ENCODE data around the gene SERTAD2.

DNA sequence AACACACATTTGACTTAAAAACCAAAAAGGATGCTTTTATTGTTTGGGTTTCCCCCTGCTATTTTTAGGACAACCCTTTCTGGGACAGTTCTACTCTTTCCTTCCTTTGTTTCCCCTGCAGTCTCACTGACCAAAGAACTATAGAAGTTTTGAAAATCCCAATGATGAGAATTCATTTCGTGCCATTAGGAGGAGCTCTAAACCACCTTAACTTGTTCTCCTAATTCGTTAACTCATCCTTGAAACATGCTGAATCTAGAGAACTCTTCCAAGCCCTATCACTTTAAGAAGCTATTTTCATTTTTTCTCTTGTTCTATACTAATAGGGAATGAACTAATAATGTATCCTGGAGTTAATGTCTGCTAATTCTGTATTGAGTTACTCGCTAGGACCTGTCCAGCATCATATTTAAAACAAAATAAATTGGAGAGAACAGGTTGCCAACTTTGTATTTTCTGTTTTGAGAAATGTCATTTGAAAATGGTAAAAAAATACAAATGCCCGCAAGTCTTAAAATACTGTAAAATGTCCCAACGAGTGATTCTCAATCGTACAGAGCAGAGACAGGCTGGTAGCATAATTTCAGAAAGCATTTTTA, 66.7 kb downstream of the SERTAD2 start:
- TF ChIP-seq CTCF (IDR thresholded peaks at IDR 0.05) (peak; percentile 30 to 74 (median 48)), POLR2A (IDR thresholded peaks at IDR 0.05) (no peak)
